Activated T-helper 17 cell treated with anti-CD3 and anti-CD28 coated beads, Interleukin-2, amount 50 U/mL, for 72 hours (primary cell): ENCODE results near the gene DRG1. TPM values are rescaled to one million over a fixed set of nuclear protein-coding genes. Genes with fewer than 3 reads are reported as not detected.
"Not testable (repeated sequence)": the region's sequence is repeated elsewhere in the genome, so short reads cannot be mapped to it uniquely, and the experiment has no call there.

Experiments used
- ATAC-seq: fragments of 150-1000 bp; cut with Tn5 transposase; replicated peaks from 2 replicates; pipeline ENCODE4 v1.10.0; 2021; ENCODE audit warnings: mild to moderate bottlenecking, moderate library complexity
- H3K27ac Mint-ChIP-seq: one replicate; pipeline ENCODE4 v1.8.0; 2022; ENCODE audit warnings: mixed read lengths
- H3K27me3 Mint-ChIP-seq: one replicate; pipeline ENCODE4 v1.8.0; 2022; ENCODE audit warnings: mixed read lengths
- H3K36me3 Mint-ChIP-seq: one replicate; pipeline ENCODE4 v1.8.0; 2022; ENCODE audit warnings: low read depth, mild to moderate bottlenecking, mixed read lengths
- H3K4me1 Mint-ChIP-seq: one replicate; pipeline ENCODE4 v1.8.0; 2022; ENCODE audit warnings: mixed read lengths
- H3K4me3 Mint-ChIP-seq: one replicate; pipeline ENCODE4 v1.8.0; 2022; ENCODE audit warnings: mild to moderate bottlenecking, mixed read lengths
- H3K9me3 Mint-ChIP-seq: one replicate; pipeline ENCODE4 v1.8.0; 2022; ENCODE audit warnings: mixed read lengths
- total RNA-seq, 2 donors: library from RNA; stranded (reverse); gene quantifications; one replicate each; pipeline ENCODE4 v1.2.3, GENCODE V29; 2022

The DRG1 gene
- total RNA-seq, 2 donors from 2014 or later, result 97.4 to 99.4 TPM

DNA sequence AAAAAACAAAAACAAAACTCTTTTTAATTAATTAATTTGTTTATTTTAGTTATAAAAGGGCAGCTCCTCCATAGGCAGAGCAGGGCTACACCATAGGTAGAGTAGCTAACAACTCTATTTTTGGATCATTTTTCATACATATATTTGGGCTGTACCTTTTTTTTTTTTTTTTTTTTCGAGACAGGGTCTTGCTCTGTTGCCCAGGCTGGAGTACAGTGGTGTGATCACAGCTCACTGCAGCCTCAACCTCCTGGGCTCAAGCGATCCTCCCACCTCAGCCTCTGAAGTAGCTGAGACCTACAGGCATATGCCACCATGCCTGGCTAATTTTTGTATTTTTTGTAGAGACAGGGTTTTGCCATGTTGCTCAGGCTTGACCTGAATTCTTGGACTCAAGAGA lies 2.9 kb downstream of the DRG1 start:
- H3K9me3 Mint-ChIP-seq, H3K27ac Mint-ChIP-seq, H3K4me3 Mint-ChIP-seq, H3K4me1 Mint-ChIP-seq, H3K27me3 Mint-ChIP-seq, ATAC-seq: not testable (repeated sequence)
- peaks cover 81% of the 10 kb centered on the region for H3K36me3 Mint-ChIP-seq

DNA sequence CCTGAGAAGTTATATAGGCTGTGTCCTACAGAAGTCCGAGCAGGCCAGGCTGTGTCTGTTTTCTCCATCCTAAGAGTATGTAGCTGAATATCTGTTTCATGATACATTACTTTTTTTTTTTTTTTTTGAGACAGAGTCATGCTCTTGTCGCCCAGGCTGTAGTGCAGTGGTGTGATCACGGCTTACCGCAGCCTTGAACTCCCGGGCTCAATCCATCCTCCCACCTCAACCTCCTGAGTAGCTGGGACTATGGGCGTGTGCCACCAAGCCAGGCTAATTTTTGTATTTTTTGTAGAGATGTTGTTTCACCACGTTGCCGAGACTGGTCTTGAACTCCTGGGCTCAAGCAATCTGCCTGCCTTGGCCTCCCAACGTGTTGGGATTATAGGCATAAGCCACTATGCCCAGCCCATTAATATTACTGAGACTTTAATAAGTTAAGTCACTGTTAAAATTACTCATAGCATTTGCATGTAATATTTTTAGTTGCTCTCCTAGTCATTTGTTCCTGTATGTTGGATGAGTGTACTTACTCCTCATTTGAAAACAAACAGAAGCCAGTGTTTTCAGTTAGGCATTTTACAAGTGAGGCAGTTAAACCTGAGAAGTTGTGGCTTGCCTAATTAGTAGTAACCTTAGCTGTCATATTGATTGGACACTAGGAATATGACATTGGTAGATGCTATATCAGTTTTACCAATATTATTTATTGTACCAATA lies 26.1 kb downstream of the DRG1 start:
- peaks cover 99% of the 10 kb centered on the region for H3K36me3 Mint-ChIP-seq
- H3K27ac Mint-ChIP-seq, result peak overlapping the region; percentile 4
- no peaks in the 10 kb centered on the region for H3K9me3 Mint-ChIP-seq
- H3K4me1 Mint-ChIP-seq, result peaks cover 4% of the 10 kb centered on the region
- ATAC-seq, result peak; percentile 65
- no peaks in the 10 kb centered on the region for H3K27me3 Mint-ChIP-seq
- no peak overlapping the region for H3K4me3 Mint-ChIP-seq

DNA sequence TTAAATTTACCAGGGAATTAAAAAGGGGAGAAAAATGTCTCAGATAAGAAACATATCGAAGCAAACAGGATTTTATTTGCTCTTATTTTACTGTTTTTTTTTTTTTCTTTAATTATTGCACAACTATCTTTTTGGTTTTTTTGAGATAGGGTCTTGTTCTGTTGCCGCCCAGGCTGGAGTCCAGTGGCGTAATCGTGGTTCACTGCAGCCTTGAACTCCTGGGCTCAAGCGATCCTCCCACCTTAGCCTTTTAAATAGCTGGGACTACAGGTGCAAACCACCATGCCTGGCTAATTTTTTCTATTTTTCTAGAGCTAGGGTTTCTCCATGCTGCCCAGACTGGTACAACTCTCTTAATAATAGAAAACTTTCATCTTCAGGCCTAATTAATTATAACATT lies 32.5 kb downstream of the DRG1 start:
- Mint-ChIP-seq H3K36me3 (peaks cover 98% of the 10 kb centered on the region), H3K4me3 (no peak overlapping the region), H3K4me1 (peaks cover 6% of the 10 kb centered on the region), H3K9me3 (no peaks in the 10 kb centered on the region), H3K27me3 (no peaks in the 10 kb centered on the region), H3K27ac (peak overlapping the region; percentile 30)
- ATAC-seq, result no peak

DNA sequence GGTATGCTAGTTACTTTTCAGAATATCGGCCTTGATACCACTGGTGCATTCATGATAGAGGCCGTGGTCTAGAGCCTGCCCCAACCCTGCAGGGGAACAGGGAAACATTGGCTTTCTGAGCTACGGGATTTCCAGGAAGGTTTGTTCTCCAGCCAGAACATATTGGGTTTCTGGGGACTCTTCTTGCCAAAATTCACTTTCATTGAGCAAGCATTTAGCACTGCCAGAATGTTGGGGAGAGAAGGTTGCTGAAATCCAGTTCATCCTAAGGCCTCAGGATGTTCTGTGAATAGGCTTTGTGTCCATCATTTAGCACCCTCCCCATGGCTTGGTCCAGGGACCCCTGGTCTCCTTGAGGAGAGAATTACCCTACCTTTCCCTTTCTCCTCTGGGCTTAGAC lies 36.7 kb downstream of the DRG1 start:
- Mint-ChIP-seq H3K4me1 (peaks cover 4% of the 10 kb centered on the region), H3K4me3 (no peak overlapping the region), H3K9me3 (no peaks in the 10 kb centered on the region), H3K27ac (peak overlapping the region; percentile 36), H3K36me3 (peaks cover 98% of the 10 kb centered on the region), H3K27me3 (no peaks in the 10 kb centered on the region)
- ATAC-seq, result no peak

DNA sequence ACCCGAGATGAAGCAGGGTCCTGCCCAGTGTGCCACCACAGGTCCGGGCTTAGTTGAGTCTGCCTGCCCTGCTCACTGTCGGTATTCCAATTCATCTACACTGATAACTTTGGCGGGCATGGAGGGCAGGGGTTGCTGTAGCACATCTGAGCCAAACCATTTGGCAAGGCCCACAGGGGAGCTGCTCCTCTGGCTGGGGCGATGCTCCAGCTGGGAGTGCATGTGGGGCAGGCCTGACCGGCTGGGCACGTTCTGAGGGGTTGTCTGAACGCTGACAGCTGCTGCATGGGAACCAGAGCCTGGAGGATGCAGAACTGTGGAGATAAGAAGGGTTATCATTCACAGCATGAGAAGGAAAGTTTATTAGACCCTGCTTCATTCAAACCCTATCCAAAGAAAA lies 40.4 kb downstream of the DRG1 start:
- Mint-ChIP-seq H3K27ac (no peak overlapping the region), H3K27me3 (no peaks in the 10 kb centered on the region), H3K4me3 (no peak overlapping the region), H3K4me1 (peaks cover 6% of the 10 kb centered on the region), H3K9me3 (no peaks in the 10 kb centered on the region), H3K36me3 (peaks cover 98% of the 10 kb centered on the region)
- no peak for ATAC-seq

DNA sequence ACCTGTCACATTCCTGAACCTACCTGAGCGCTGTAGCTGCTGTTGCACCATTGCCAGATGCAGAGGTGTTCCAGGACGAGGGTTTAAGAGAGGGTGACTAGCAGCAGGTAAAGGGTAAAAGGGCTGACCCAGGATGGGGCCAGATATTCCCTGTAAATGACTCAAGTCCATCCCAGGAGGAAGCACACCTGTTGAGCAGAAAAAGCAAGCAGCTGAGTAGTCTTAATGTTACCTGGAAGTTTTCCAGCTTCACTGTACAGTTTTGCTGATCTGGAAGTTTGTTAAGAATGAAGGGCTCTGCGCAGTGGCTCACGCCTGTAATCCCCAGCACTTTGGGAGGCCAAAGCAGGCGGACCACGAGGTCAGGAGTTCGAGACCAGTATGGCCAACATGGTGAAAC lies 41.3 kb downstream of the DRG1 start:
- Mint-ChIP-seq H3K9me3 (no peaks in the 10 kb centered on the region), H3K27me3 (no peaks in the 10 kb centered on the region), H3K27ac (no peak overlapping the region), H3K36me3 (peaks cover 98% of the 10 kb centered on the region), H3K4me1 (peaks cover 12% of the 10 kb centered on the region), H3K4me3 (no peak overlapping the region)
- ATAC-seq, result no peak

DNA sequence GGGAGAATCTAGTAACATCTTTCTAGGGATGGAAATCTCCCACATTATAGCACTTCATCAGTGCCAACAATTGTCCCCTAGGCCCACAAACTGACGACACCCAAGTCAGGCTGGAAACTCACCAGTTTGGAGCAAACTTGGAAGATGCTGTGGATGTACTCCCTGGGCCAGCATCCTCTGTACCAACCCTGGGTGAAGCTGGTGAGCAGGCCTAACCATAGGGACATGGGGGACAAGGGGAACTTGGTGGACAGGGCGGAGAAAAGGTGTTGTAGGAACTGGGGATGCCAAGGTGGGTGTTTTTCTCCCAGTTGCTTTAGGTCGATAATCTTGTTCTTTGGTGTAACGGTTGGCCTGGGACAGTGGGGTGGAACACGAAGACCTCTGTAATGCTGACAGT lies 42.2 kb downstream of the DRG1 start:
- Mint-ChIP-seq H3K4me1 (peaks cover 13% of the 10 kb centered on the region), H3K4me3 (no peak overlapping the region), H3K36me3 (peaks cover 100% of the 10 kb centered on the region), H3K9me3 (no peaks in the 10 kb centered on the region), H3K27me3 (no peaks in the 10 kb centered on the region), H3K27ac (no peak overlapping the region)
- no peak for ATAC-seq

DNA sequence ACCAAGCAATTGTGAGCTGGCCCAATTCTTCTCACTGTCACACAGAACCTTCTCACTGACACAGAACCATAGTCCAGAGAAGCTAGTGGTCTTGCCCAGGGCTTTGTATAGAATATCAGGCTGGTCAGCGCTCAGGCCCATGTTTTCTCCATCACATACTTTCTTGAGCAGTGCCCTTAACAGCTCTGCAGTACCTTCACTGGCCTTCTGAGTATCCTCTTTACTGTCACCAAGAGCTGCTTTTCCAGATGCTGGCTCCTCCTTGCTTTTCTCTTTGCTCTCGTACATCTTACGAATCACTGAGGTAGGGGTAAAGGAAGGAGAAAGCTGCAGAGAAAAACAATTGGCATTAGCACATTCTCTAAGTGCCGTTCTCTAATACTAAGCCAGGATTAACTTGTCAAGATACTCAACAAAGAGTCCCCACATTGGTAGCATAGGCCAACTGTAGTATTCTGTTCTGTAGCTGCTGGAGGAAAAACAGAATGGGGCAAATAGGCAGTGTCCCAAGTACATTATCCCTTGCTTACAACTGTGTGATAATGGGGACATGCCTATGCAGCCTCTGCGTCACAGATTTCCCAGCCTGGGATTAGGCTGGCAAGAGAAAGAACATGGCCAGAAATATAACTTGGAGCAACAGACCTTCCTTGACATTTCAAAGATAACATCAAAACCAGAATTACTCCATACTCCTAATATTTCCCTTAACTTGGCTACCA lies 43.5 kb downstream of the DRG1 start:
- peak overlapping the region; percentile 56 for H3K27ac Mint-ChIP-seq
- peaks cover 9% of the 10 kb centered on the region for H3K4me1 Mint-ChIP-seq
- H3K36me3 Mint-ChIP-seq, result peaks cover 98% of the 10 kb centered on the region
- H3K9me3 Mint-ChIP-seq, result no peaks in the 10 kb centered on the region
- no peak for ATAC-seq
- no peak overlapping the region for H3K4me3 Mint-ChIP-seq
- no peaks in the 10 kb centered on the region for H3K27me3 Mint-ChIP-seq

DNA sequence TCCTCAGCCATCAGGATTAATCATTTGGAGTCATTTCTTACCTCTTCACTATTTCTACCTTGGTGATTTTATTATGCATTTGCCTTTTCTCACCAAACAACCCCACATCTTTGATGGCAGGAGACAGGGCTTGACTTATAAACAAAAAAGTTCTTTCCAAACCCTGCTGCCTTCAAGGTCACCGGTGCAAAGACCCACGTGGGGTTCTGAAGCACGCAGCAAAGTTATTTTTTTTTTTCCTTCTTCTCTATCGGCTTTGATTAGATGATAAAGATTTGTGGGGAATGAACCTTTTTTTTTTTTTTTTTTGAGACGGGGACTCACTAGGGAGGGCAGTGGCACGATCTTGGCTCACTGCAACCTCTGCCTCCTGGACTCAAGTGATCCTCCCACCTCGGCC lies 44.1 kb downstream of the DRG1 start:
- no peak overlapping the region for H3K4me3 Mint-ChIP-seq
- H3K27me3 Mint-ChIP-seq, result no peaks in the 10 kb centered on the region
- H3K27ac Mint-ChIP-seq, result peak overlapping the region; percentile 56
- ATAC-seq, result no peak
- peaks cover 98% of the 10 kb centered on the region for H3K36me3 Mint-ChIP-seq
- H3K9me3 Mint-ChIP-seq, result no peaks in the 10 kb centered on the region
- H3K4me1 Mint-ChIP-seq, result peaks cover 9% of the 10 kb centered on the region

DNA sequence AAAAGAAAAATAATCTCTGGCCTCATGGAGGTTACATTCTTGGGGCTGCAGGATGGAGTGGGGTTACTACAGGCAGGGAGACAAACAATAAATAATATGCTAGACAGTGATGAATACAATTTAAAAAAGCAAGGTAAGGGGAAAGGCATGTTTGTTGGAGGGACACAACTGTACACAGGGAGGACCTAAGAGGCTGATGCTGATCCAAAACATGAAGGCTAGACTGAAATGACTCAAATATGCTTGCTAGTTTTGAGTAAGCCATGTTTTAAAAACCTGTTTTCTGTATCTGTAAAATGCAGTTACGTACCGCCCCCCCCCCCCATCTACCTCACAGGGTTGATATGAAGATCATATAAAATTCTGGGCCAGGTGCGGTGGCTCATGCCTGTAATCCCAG lies 46.2 kb downstream of the DRG1 start:
- peaks cover 97% of the 10 kb centered on the region for H3K36me3 Mint-ChIP-seq
- H3K27ac Mint-ChIP-seq, result peak overlapping the region; percentile 75
- H3K4me1 Mint-ChIP-seq, result peaks cover 9% of the 10 kb centered on the region
- no peaks in the 10 kb centered on the region for H3K9me3 Mint-ChIP-seq
- peak; percentile 45 for ATAC-seq
- H3K27me3 Mint-ChIP-seq, result no peaks in the 10 kb centered on the region
- H3K4me3 Mint-ChIP-seq, result no peak overlapping the region

DNA sequence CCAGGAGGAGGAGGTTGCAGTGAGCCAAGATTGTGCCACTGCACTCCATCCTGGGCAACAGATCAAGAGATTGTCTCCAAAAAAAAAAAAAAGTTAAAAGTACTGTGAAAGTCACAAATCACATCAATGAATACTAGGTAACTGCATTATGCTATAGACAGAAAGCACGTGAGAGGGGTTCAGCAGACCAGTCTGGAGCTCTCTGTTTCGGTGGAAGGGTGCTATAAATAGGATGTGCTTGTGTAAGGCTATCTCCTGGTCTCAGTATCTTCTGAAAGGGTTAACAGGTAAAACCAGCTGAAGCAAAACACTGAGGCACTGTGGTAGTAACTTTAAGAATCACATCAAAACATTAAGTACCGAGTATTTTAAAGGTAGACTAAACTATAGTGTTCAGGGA lies 46.8 kb downstream of the DRG1 start:
- H3K27me3 Mint-ChIP-seq, result no peaks in the 10 kb centered on the region
- no peak overlapping the region for H3K27ac Mint-ChIP-seq
- no peaks in the 10 kb centered on the region for H3K9me3 Mint-ChIP-seq
- peaks cover 93% of the 10 kb centered on the region for H3K36me3 Mint-ChIP-seq
- peaks cover 9% of the 10 kb centered on the region for H3K4me1 Mint-ChIP-seq
- ATAC-seq, result no peak
- no peak overlapping the region for H3K4me3 Mint-ChIP-seq

DNA sequence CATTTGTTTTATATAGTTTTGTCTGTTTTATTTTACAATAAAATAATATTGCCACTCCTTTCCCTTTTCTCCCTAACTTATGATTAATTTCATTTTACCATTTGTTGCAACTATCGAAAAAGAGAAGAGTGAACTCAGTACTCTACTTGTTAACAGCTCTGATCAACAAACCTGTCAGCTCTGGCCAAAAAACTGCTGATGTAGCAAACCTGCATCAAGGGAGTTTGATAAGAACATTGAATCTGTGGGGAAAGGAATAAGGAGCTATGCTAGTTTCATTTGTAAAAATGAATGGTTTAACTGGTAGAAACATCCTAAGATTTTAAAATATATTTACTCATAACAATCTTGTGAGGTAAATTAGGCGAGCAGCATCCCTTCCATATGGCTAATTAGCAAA lies 47.4 kb downstream of the DRG1 start:
- Mint-ChIP-seq H3K9me3 (no peaks in the 10 kb centered on the region), H3K4me3 (no peak overlapping the region), H3K27ac (no peak overlapping the region), H3K27me3 (no peaks in the 10 kb centered on the region), H3K36me3 (peaks cover 92% of the 10 kb centered on the region), H3K4me1 (peaks cover 9% of the 10 kb centered on the region)
- no peak for ATAC-seq

DNA sequence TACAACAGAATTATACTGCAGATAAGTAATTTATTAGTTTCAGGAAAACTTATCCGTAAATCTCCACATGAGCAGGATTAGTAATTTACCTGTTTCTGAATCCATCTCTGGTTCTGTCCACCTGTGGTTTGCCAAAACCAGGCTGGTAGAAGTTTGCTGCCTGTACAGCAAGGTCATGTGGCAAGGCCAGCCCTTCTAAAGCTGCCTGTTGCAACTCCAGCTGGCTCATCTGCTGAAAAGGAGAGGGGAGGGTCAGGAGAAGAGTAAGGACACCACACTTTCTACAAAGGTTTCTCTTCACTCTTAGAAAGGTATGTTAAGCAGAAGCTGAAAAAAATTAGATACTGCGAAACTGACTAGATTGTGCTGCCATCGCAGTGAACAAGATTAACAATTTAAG lies 47.9 kb downstream of the DRG1 start:
- H3K36me3 Mint-ChIP-seq, result peaks cover 92% of the 10 kb centered on the region
- H3K4me3 Mint-ChIP-seq, result no peak overlapping the region
- no peaks in the 10 kb centered on the region for H3K27me3 Mint-ChIP-seq
- H3K27ac Mint-ChIP-seq, result no peak overlapping the region
- ATAC-seq, result no peak
- H3K4me1 Mint-ChIP-seq, result peaks cover 9% of the 10 kb centered on the region
- H3K9me3 Mint-ChIP-seq, result no peaks in the 10 kb centered on the region

DNA sequence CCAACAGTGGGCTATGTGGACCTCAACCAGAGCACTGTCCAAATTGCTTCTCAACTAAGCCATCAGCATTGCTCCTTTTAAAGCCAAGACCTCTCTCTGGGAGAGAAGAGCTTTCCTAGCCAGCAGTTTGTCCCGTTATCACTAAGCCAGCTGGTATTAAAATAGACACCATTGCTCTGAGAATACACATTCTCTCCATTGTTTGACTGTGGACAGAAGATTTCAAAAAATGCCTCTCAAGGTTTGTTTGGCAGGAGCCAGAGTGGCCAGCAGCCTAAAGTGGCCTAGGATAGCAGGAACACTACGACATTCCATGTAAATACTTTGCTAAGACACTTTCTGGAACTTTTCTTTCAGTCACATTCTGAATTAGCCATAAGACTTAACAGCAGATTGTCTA lies 49.0 kb downstream of the DRG1 start:
- Mint-ChIP-seq H3K27ac (peak overlapping the region; percentile 75), H3K36me3 (peaks cover 92% of the 10 kb centered on the region), H3K9me3 (no peaks in the 10 kb centered on the region), H3K27me3 (no peaks in the 10 kb centered on the region), H3K4me3 (no peak overlapping the region), H3K4me1 (peaks cover 9% of the 10 kb centered on the region)
- no peak for ATAC-seq

DNA sequence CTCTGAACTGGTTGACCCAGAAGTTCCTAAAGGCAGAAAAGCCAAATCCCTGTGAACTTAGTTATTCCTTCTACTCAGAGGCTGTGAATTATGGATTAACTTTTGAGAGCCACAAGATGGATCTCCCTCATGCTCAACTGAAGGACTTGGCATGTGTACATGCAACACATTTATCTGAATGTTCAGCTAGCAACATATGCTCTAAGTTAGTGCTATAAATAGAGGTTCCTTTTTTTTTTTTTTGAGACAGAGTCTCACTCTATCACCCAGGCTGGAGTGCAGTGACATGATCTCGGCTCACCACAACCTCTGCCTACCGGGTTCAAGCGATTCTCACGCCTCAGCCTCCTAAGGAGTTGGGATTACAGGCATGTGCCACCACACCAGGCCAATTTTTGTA lies 50.1 kb downstream of the DRG1 start:
- no peaks in the 10 kb centered on the region for H3K27me3 Mint-ChIP-seq
- no peak overlapping the region for H3K4me3 Mint-ChIP-seq
- H3K36me3 Mint-ChIP-seq, result peaks cover 92% of the 10 kb centered on the region
- H3K27ac Mint-ChIP-seq, result no peak overlapping the region
- peaks cover 9% of the 10 kb centered on the region for H3K4me1 Mint-ChIP-seq
- no peaks in the 10 kb centered on the region for H3K9me3 Mint-ChIP-seq
- no peak for ATAC-seq
